PFSK-1 (cell line): ENCODE results near the gene VPS4B.

ENCODE experiments used
- POLR2AphosphoS5 ChIP-seq: IDR thresholded peaks from 2 replicates; pipeline ENCODE4 v1.6.1; 2012; ENCODE audit warnings: low read depth, mild to moderate bottlenecking, control low read depth, low read length, moderate library complexity
- SIN3A ChIP-seq: IDR thresholded peaks from 2 replicates; pipeline ENCODE4 v1.6.1; 2012; ENCODE audit warnings: mild to moderate bottlenecking, low read length, moderate library complexity, borderline replicate concordance; ENCODE audit not compliant: insufficient read depth
- TAF1 ChIP-seq: IDR thresholded peaks from 2 replicates; pipeline ENCODE4 v1.6.1; 2012; ENCODE audit warnings: low read length, control low read depth, borderline replicate concordance; ENCODE audit not compliant: insufficient read depth

DNA sequence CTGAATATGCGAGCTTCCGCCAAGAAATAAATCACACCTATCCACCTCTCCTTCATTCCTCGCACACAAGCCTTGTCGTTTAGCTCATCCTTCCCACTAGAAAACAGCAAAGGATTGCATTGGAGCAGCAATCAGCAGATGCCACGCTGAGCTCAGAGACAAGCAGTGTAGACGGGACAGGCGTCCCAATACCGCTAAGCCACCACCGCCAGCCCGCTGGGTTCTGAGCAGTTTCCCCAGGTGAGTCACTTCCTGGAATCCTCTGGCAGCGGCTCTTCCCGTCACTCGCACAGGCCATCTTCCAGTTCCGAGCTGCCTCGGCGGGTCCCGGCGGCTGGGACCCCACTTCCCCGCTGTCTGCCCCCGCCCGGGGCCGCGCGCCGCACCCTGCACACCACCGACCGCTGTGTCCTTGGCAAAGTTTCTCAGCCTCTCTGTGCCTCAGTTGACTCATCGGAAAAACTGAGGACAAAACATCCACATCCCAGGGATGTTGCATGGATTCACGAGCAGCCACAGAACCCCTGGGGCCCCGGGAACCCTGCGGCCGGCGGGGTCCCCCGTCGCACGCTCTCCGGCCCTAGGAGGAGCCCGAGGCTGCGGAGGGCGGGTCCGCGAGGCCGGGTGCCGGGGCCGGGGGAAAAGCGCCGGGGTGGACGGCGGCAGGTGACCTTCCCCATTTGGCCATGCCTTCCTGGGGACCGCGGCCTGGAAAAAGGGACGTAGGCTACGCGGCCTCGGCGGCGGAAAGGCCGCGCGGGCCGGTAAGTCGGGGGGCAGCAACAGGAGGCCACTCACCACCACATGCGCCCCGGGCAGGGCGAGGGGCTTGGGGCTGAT, 55.8 kb downstream of the VPS4B start:
- TF ChIP-seq TAF1 = 0 out of 2 replicates have a peak, but pooled peaks have one; percentile 45
- no peak; the same call in 1 of the 2 replicates for TF ChIP-seq SIN3A
- no peak for TF ChIP-seq POLR2AphosphoS5
